Stomach (tissue), 4 donors: ENCODE data around the gene ZNF385C.

Experiments used
- CTCF ChIP-seq, 7 experiments: fragments of 450-650 bp in 4 of 7; fragments of 200-600 bp in 3 of 7; sonication (generic) in 3 of 7; IDR thresholded peaks; one replicate each; pipeline ENCODE4 v1.5.1; 2016 to 2019; ENCODE audit warnings: antibody characterized with exemption in 7 of 7, control low read depth in 2 of 7, mild to moderate bottlenecking in 1 of 7
- EP300 ChIP-seq: sonication (generic); formaldehyde crosslinking; IDR thresholded peaks from one replicate; pipeline ENCODE4 v1.6.1; 2017; ENCODE audit warnings: antibody characterized with exemption
- POLR2A ChIP-seq, 4 donors: fragments of 450-650 bp; IDR thresholded peaks; one replicate each; pipeline ENCODE4 v1.6.1; 2016; ENCODE audit warnings: antibody characterized with exemption in 4 of 4, control low read depth in 2 of 4, mild to moderate bottlenecking in 1 of 4, moderate library complexity in 1 of 4

GRCh38 chr17:41996855-41997164 is 101.5 kb downstream of the ZNF385C start:
- TF ChIP-seq POLR2A (IDR thresholded peaks at IDR 0.05) (no peak), EP300 (no peak), CTCF (IDR thresholded peaks at IDR 0.05) (no peak)
